ENCODE measurements around the gene CEP164. TPM values are rescaled to one million over a fixed set of nuclear protein-coding genes. Genes with fewer than 3 reads are reported as not detected.
A peak's percentile ranks its signal among the peaks of the same experiment; 100 is the strongest.

Gene CEP164
- total and polyA plus RNA-seq, 10 of the 15 experiments (the other 5 are each of a cell fraction or from before 2014, with no cell fraction given): 4.2 to 31.2 (median 20.2) TPM

DNA sequence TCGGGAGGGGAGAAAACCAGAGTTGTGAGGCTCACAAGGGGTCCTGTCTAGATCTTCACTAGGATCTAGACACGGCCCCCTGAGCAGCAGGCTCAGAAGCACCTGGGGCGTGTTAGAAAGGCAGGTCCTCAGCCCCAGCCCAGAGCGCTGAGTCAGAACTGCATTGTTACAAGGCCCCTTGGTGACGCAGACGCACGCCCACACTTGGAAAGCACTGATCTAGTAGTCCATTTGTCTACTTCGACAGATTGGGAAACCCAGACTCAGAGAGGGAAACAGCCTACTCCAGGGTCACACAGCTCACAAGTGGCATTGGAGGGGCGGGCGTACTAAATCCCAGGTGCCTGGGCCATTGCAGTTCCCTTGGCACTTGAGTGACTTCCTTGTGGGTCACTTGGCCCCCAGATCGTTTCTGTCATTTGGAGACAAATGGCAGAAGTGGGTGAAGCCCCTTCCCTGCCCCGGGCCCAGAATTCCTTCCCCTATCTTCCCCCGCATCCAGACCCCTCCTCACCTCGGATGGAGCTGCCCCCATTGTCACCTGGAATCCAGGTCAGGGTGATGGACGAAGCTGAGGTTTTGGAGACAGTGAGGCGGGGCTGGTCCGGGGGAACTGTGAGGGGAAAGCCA, 110.8 kb downstream of the CEP164 start:
- no peaks in the 10 kb centered on the region; a peak in 1 of 4 replicates for H3K27me3 ChIP-seq (replicated peaks in 1 of 2; ENCODE audit: control insufficient read depth in 2 of 2, insufficient read depth in 2 of 2, low read length in 1 of 2)
- POLR2A ChIA-PET: no interaction called here
- no peak for FAIRE-seq
- H3K4me1 ChIP-seq (ENCODE audit: control insufficient read depth, insufficient read depth, low read length): peaks cover 15% of the 10 kb centered on the region
- no peak overlapping the region for H3K27ac ChIP-seq (ENCODE audit: control insufficient read depth, insufficient read depth)
- WGBS (ENCODE audit: insufficient coverage, insufficient replicate concordance, low lambda C conversion rate, missing lambda C conversion rate): 19% methylated on average over 16 of the region's 17 CpGs
- no peaks in the 10 kb centered on the region for H3K9me3 ChIP-seq (replicated peaks; ENCODE audit: control insufficient read depth, insufficient read depth, low read length)
- RAD21 ChIA-PET (ENCODE audit: unreplicated experiment): interaction anchor here (0.6 to 0.9 kb wide), 2 partner anchors 14 to 377 kb away, joined by 3 read pairs; no protein-coding TSS in a partner anchor
- H4K20me1 ChIP-seq (ENCODE audit: control insufficient read depth, insufficient read depth): no peaks in the 10 kb centered on the region
- H3K36me3 ChIP-seq (ENCODE audit: control insufficient read depth in 2 of 2, insufficient read depth in 2 of 2, low read length in 1 of 2): no peaks in the 10 kb centered on the region
- no peak overlapping the region for H2AFZ ChIP-seq (ENCODE audit: control insufficient read depth, low read depth, low read length)
- CTCF ChIA-PET: interaction anchor here (0.6 to 0.7 kb wide), 2 partner anchors 185 to 404 kb away, joined by 3 read pairs; no protein-coding TSS in a partner anchor
- BruUV-seq (replicated peaks): no TSS peak
- DNase-seq (ENCODE audit: low read depth, low spot score): no peak
- in situ Hi-C loops (cut with MboI) (loop anchor here (25.0 kb wide), 1 partner anchor 624 kb away; no protein-coding TSS in a partner anchor), intact Hi-C loops (cut with micrococcal nuclease; ENCODE audit: unreplicated experiment) (no loop called here)
- no peak overlapping the region for H3K4me2 ChIP-seq (ENCODE audit: control insufficient read depth, insufficient read depth)
- SMC1A ChIA-PET (ENCODE audit: uncharacterized antibody, unreplicated experiment): interaction anchor here (0.7 to 1.3 kb wide), 2 partner anchors 12 to 196 kb away, joined by 4 read pairs; no protein-coding TSS in a partner anchor
- H3K79me2 ChIP-seq (ENCODE audit: control insufficient read depth, insufficient read depth, low read length): no peaks in the 10 kb centered on the region
- no peak overlapping the region for H3K4me3 ChIP-seq
- no peak overlapping the region for H3K9ac ChIP-seq (ENCODE audit: control insufficient read depth, insufficient read depth, low read length)
- peak; percentile 85 for ATAC-seq
- peak; percentile 56; the same call in 1 of the 2 replicates for TF ChIP-seq BCL11A (IDR thresholded peaks at IDR 0.05; ENCODE audit: low read depth, low read length)
- TF ChIP-seq, protein P1, sequence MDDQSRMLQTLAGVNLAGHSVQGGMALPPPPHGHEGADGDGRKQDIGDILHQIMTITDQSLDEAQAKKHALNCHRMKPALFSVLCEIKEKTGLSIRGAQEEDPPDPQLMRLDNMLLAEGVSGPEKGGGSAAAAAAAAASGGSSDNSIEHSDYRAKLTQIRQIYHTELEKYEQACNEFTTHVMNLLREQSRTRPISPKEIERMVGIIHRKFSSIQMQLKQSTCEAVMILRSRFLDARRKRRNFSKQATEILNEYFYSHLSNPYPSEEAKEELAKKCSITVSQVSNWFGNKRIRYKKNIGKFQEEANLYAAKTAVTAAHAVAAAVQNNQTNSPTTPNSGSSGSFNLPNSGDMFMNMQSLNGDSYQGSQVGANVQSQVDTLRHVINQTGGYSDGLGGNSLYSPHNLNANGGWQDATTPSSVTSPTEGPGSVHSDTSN (IDR thresholded peaks at IDR 0.05; ENCODE audit: insufficient replicate concordance, low read depth, low read length): peak; percentile 44
- TF ChIP-seq IRF4 (IDR thresholded peaks at IDR 0.05; ENCODE audit: low read depth, low read length): peak; percentile 85
- no peak for TF ChIP-seq SRF (IDR thresholded peaks at IDR 0.05; ENCODE audit: low read depth in 2 of 2, low read length in 2 of 2)
- TF ChIP-seq SMAD1 (IDR thresholded peaks at IDR 0.05; ENCODE audit: low read depth, partially characterized antibody): no peak
- peak; percentile 64; the same call in 1 of the 2 replicates for TF ChIP-seq TCF12 (IDR thresholded peaks at IDR 0.05; ENCODE audit: low read depth, low read length)
- no peak for TF ChIP-seq WRNIP1 (IDR thresholded peaks at IDR 0.05; ENCODE audit: borderline replicate concordance, low read depth, low read length)
- TF ChIP-seq, protein P2, sequence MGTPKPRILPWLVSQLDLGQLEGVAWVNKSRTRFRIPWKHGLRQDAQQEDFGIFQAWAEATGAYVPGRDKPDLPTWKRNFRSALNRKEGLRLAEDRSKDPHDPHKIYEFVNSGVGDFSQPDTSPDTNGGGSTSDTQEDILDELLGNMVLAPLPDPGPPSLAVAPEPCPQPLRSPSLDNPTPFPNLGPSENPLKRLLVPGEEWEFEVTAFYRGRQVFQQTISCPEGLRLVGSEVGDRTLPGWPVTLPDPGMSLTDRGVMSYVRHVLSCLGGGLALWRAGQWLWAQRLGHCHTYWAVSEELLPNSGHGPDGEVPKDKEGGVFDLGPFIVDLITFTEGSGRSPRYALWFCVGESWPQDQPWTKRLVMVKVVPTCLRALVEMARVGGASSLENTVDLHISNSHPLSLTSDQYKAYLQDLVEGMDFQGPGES (IDR thresholded peaks at IDR 0.05): no peak
- TF ChIP-seq IKZF1 (conservative IDR thresholded peaks at IDR 0.05): peak; percentile 56; the same call in 1 of the 2 replicates
- no peak for TF ChIP-seq PAX8 (IDR thresholded peaks at IDR 0.05)
- peak; percentile 91 for TF ChIP-seq CREM (IDR thresholded peaks at IDR 0.05; ENCODE audit: low read depth)
- TF ChIP-seq EP300 (IDR thresholded peaks at IDR 0.05; ENCODE audit: borderline replicate concordance in 1 of 2, control insufficient read depth in 1 of 2, low read depth in 2 of 2, low read length in 2 of 2): peak in 1 of 2 experiments; percentile 22; a peak in 1 of 4 replicates
- TF ChIP-seq, protein P3, sequence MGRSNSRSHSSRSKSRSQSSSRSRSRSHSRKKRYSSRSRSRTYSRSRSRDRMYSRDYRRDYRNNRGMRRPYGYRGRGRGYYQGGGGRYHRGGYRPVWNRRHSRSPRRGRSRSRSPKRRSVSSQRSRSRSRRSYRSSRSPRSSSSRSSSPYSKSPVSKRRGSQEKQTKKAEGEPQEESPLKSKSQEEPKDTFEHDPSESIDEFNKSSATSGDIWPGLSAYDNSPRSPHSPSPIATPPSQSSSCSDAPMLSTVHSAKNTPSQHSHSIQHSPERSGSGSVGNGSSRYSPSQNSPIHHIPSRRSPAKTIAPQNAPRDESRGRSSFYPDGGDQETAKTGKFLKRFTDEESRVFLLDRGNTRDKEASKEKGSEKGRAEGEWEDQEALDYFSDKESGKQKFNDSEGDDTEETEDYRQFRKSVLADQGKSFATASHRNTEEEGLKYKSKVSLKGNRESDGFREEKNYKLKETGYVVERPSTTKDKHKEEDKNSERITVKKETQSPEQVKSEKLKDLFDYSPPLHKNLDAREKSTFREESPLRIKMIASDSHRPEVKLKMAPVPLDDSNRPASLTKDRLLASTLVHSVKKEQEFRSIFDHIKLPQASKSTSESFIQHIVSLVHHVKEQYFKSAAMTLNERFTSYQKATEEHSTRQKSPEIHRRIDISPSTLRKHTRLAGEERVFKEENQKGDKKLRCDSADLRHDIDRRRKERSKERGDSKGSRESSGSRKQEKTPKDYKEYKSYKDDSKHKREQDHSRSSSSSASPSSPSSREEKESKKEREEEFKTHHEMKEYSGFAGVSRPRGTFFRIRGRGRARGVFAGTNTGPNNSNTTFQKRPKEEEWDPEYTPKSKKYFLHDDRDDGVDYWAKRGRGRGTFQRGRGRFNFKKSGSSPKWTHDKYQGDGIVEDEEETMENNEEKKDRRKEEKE (IDR thresholded peaks at IDR 0.05): no peak
- TF ChIP-seq CREB1 (IDR thresholded peaks at IDR 0.05; ENCODE audit: low read depth): peak; percentile 71
- TF ChIP-seq YBX1 (IDR thresholded peaks at IDR 0.05): no peak
- TF ChIP-seq IRF5 (IDR thresholded peaks at IDR 0.05; ENCODE audit: borderline replicate concordance): no peak
- TF ChIP-seq MXI1 (IDR thresholded peaks at IDR 0.05; ENCODE audit: low read depth, low read length): no peak

Measured in GM12878 (cell line).